Left hindlimb (tissue), 1 donor: ENCODE results near the gene BMP7.
"Not testable (repeated sequence)": the region's sequence is repeated elsewhere in the genome, so short reads cannot be mapped to it uniquely, and the experiment has no call there.

Source experiments
- DNase-seq: peaks from one replicate; pipeline ENCODE4 v3.0.0-alpha.2; 2018

BMP7 gene

GRCh38 chr20:57210054-57210910 lies 56.2 kb downstream of the BMP7 start:
- no peak for DNase-seq

DNA sequence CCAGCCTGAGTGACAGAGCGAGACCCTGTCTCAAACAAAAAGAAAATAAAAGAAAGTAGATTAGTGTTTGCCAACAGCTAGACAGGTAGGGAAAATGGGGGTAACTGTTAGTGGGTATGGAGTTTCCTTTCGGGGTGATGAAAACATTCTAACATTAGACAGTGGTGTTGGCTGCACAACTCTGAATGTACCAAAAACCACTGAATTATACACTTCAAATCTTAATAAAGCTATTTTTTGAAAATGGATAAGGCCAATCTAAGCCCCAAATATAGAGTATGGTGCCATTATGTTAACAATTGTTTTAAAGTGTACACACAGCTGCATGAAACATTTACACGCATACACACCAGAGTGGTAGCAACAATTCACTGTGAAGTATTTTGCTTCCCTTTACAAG lies 57.0 kb downstream of the BMP7 start:
- DNase-seq, result no peak

DNA sequence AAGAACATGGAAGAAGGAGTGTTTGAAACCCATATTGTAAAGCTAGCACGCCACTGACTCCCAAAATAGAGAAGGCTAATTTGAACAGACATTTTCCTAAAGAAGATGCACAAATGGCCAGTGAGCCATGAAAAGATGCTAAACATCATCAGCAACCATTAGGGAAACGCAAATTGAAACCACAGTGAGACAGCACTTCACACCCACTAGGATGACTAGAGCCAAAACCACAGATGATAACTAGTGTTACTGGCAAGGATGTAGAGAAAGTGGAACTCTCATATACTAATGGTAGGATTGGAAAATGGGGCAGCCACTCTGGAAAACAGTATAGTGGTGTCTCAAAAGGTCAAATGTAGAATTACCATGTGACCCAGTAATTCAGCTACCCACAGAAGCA lies 58.2 kb downstream of the BMP7 start:
- DNase-seq, result no peak

DNA sequence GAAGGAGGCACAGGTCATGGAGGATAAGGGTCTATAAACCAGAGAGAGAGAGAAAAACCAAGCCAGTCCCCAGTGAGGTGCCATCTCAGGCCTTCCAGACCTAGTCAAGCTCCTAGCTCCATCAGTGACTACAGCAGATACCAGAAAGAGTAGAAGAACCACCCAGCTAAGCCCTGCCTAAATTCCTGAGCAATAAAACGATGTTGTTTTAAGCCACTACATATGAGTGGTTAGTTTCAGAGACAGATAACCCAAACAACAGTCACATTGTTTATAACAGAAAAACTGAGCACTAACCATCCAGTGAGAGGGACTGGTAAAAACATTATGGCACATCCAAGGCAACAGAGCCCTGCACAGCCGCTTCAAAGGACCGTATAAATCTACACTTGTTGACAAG lies 59.2 kb downstream of the BMP7 start:
- DNase-seq, result no peak

- DNase-seq, result no peak
Measured at GRCh38 chr20:57205606-57206219, 60.7 kb downstream of the BMP7 start.

GRCh38 chr20:57203986-57204385 lies 62.5 kb downstream of the BMP7 start:
- no peak for DNase-seq

GRCh38 chr20:57203204-57203603 lies 63.2 kb downstream of the BMP7 start:
- no peak for DNase-seq

DNA sequence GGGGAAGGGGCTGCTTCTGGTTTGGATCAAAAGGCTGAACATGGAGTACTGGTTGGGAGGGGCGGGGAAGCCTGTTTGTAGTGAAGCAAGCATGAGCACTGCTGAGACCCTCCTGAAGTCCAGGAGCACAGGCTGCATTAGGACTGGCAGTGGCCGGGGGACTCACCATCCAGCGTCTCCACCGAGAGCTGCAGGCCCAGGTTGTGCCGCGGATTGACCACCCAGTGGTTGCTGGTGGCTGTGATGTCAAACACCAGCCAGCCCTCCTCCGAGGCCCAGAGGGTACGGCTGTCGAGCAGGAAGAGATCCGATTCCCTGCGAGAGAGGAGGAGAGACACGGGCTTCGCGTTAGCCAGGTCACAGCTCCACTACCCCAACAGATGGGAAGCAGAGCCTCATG lies 64.1 kb downstream of the BMP7 start:
- DNase-seq, result no peak

- no peak for DNase-seq
Measured at GRCh38 chr20:57200882-57201695, 65.4 kb downstream of the BMP7 start.

GRCh38 chr20:57199656-57200405 lies 66.6 kb downstream of the BMP7 start:
- DNase-seq, result no peak

DNA sequence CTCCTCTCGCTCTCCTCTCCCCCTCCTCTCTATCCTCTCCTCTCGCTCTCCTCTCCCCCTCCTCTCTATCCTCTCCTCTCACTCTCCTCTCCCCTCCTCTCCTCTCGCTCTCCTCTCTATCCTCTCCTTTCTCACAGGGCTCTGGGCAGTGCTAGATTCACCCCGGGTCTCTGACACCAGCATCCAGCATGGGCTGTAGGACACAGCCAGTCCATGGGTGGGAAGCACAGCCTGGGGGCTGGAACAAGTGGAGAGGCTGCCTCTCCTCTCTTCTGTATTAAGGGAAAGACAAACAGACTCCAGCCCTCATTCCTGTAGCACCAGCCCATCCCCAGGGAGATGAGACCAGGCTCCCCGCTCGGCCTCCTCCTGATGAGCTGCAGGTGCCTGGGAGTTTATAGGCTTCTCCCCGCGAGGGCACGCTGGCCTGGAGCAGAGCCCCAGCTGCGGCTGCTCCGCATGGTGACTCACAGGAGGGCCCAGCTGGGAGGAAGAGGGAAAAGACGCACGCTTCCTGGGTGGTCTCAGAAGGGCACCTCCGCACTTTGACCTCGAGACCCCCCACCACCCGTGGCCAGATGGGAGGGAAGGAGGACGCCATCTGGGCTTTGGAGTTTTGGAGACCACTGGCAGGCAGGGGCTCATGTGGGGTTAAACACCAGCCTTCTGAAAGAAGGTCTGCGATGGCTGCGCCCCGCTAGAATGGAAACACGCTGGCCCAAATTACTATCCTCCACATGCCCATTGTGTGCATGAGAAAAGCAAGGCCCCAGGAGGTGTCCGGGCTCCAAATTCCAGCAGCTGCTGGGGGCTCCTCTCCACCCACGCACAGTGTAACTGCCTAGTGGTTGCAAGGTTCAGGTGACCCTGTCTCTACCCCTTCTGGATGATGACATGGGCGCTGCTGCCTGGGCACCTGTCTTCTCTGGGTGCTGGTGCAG lies 68.0 kb downstream of the BMP7 start:
- no peak for DNase-seq

GRCh38 chr20:57197352-57198131 lies 68.9 kb downstream of the BMP7 start:
- DNase-seq, result no peak

GRCh38 chr20:57195469-57196100 lies 70.9 kb downstream of the BMP7 start:
- DNase-seq, result no peak

GRCh38 chr20:57195023-57195422 lies 71.4 kb downstream of the BMP7 start:
- DNase-seq, result no peak

DNA sequence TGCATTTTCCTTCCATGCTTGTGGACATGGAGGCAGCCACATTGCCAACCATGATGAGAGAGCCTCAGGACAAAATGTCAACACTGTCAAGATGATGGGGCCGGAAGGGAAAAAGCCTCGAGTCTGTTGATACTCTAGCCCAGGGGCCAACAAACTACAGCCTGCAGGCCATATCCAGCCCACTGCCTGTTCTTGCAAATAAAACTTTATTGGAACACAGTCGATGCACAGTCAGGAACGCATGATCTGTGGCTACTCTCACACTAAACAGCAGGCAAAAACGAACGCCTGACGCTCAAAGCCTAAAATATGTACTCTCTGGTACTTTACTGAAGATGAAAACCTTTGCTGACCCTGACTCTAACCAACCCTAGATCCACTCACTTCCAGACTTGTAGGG lies 72.3 kb downstream of the BMP7 start:
- DNase-seq, result no peak

GRCh38 chr20:57193094-57193493 lies 73.3 kb downstream of the BMP7 start:
- no peak for DNase-seq

GRCh38 chr20:57192311-57192710 lies 74.1 kb downstream of the BMP7 start:
- no peak for DNase-seq

DNA sequence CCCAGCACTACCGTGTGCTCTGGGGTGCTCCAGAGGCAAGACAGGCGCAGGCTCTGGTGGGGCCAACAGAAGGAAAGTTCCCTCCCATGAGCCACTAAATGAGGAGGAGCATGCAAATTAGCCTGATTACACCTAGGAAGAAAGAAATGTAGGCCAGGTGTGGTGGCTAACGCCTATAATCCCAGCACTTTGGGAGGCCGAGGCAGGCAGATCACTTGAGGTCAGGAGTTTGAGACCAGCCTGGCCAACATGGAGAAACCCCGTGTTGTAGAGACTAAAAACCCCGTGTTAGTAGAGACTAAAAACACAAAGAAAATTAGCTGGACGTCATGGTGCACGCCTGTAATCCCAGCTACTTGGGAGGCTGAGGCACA lies 75.2 kb downstream of the BMP7 start:
- not testable (repeated sequence) for DNase-seq

DNA sequence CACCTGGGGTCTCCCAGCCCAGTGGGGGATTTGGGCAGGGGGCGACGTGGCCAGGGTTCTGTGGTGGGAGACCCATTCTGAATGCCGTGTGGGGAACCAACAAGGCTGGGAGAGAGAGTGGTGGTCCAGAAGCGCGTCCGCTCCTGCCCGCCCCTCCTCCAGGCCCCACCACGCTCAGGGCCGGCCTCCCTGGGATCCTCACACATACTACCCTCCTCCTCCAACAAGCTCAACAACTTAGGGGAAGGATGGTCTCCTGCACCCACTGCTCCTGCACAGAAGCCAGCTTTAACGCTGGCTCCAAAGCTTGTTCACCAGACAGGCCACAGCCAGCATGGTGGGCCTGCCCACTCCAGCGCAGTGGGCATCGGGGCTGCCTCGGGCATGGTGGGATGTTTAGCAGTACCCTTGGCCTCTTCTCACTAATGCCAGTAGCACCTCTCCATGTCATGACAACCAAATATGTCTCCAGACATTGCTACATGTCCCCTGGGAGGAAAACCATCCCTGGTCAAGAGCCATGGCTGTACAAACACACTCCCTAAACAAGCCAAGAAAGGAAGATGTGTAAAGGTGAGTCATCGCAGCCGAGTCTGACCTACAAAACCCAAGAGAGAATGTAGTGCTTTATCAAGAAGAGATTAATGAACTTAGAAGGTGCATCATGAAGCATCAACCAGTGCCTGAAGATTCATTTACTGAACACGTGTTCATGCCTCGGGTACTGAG lies 75.7 kb downstream of the BMP7 start:
- no peak for DNase-seq

- no peak for DNase-seq
Measured at GRCh38 chr20:57189713-57190112, 76.7 kb downstream of the BMP7 start.
